Measurements from ENCODE around the gene HMGB2.

The HMGB2 gene

DNA sequence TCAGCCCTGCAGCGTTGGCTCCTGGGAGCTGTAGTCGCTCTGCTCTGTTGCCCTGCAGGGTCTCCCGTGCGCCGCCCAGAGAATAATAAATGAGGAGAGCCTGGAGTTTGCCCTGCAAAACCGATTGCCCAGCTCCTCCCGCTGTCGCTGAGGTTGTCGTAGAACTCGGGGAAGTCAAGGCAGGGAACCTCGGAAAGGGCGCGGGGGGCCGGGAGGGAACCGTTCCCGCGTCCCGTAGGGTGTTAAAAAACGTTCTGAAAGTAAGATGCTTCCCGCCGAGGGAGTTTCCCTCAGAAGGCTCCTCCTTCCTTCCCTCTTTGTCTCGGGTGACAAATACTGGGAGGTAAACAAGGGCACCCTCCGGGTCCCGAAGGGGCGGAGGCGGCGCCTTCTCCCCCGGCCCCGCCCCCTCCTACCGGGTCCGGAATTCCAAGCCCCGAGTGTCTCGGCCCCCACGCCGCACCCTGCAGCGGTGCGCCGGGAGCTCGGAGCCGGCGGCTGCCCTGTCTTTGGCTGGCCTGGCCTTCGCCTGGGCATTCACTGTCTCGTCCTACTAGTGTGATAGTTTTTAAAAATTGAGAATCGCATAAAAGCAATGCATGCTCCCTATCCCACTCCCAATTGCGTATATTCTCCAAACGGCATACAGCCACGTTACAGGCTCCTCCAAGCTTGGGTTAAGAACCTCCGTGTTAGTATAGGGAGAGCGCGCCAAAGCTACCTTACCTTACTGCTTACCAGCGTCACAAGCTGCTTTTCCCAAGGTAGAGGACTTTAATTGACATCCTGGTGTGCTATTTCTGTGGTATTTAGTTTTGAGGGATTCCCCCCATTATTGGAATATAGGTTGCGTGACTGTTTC lies 964 bp upstream of the HMGB2 start:
- peaks cover 13% of the 10 kb centered on the region; the same call in 1 of the 2 replicates for H4K20me1 ChIP-seq (ENCODE audit: insufficient read depth)
- no peaks in the 10 kb centered on the region for H3K27me3 ChIP-seq (ENCODE audit: insufficient read depth, low read depth)
- peaks cover 51% of the 10 kb centered on the region for H3K4me1 ChIP-seq (ENCODE audit: low read depth, poor library complexity, severe bottlenecking)
- no peak for TF ChIP-seq CTCF (conservative IDR thresholded peaks at IDR 0.05; ENCODE audit: low read depth, low read length)
- H3K4me3 ChIP-seq (IDR thresholded peaks at IDR 0.05; ENCODE audit: insufficient read depth, low read depth, low read length), result no peak overlapping the region
- peak overlapping the region; percentile 53 for H2AFZ ChIP-seq (ENCODE audit: low read depth)
- H3K9ac ChIP-seq, result peak overlapping the region; percentile 100
- peaks cover 18% of the 10 kb centered on the region for H3K36me3 ChIP-seq (ENCODE audit: insufficient read depth)
- peak overlapping the region; percentile 74 for H3K4me2 ChIP-seq
- peaks cover 52% of the 10 kb centered on the region for H3K79me2 ChIP-seq (ENCODE audit: insufficient read depth, low read depth)
- H3K27ac ChIP-seq, result peak overlapping the region; percentile 97

DNA sequence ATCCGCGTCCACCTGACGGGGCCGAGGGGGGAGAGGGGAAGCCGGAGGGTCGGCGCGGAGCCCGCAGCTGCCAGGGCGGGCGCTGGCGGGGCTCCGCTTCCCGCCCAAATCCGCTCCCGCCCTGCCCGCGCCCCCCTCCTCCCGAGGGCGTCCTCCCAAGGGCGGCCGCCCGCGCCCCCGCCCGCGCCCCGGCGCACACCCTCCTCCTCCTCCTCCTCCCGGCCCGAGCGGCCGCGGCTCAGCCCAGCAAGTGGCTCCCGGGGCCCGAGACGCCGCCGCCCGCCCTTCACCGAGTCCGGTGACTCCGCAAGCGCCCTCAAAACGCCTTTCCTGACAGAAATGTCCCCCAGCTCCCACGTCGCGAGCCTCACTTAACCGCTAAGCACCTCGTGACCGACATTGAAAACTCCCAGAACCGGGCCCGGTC lies 487 bp downstream of the HMGB2 start:
- peaks cover 13% of the 10 kb centered on the region; the same call in 1 of the 2 replicates for H4K20me1 ChIP-seq (ENCODE audit: insufficient read depth)
- H3K9ac ChIP-seq, result peak overlapping the region; percentile 100
- H3K27ac ChIP-seq, result peak overlapping the region; percentile 97
- H3K4me2 ChIP-seq, result peak overlapping the region; percentile 80
- peaks cover 59% of the 10 kb centered on the region for H3K79me2 ChIP-seq (ENCODE audit: insufficient read depth, low read depth)
- peaks cover 51% of the 10 kb centered on the region for H3K4me1 ChIP-seq (ENCODE audit: low read depth, poor library complexity, severe bottlenecking)
- no peak for TF ChIP-seq CTCF (conservative IDR thresholded peaks at IDR 0.05; ENCODE audit: low read depth, low read length)
- H2AFZ ChIP-seq (ENCODE audit: low read depth), result 0 out of 2 replicates have a peak overlapping the region, but pooled peaks have one; percentile 25
- H3K27me3 ChIP-seq (ENCODE audit: insufficient read depth, low read depth), result no peaks in the 10 kb centered on the region
- peaks cover 18% of the 10 kb centered on the region for H3K36me3 ChIP-seq (ENCODE audit: insufficient read depth)
- H3K4me3 ChIP-seq (IDR thresholded peaks at IDR 0.05; ENCODE audit: insufficient read depth, low read depth, low read length), result no peak overlapping the region

DNA sequence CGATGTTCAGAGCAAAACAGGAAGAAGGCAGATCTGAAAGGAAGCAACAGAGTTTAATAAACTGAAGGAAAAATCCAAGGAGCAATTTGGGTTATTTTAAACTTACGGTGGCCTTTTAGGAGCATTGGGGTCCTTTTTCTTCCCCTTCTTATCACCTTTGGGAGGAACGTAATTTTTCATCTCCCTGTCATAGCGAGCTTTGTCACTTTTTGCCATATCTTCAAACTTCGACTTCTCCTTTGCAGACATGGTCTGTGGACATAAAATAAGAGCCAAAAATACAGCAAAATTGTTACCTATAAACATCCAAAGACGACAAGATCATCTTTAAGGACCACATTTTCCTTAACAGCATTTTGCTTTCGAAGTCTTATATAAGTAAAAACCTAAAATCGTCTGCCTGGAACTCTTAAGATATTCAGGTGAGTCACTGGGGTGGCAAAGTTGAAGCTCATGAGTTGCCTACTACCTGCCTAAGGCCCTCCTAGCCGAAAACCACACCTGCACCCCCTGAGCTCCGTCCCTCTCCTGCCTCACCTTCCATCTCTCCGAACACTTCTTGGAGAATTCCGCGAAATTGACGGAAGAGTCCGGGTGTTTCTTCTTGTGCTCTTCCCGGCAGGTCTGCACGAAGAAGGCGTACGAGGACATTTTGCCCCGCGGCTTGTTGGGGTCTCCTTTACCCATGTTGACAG lies 1.0 kb downstream of the HMGB2 start:
- Histone ChIP-seq H4K20me1 (ENCODE audit: insufficient read depth) (peaks cover 13% of the 10 kb centered on the region; the same call in 1 of the 2 replicates), H3K9ac (peak overlapping the region; percentile 100), H3K4me1 (ENCODE audit: low read depth, poor library complexity, severe bottlenecking) (peaks cover 45% of the 10 kb centered on the region), H3K4me2 (peak overlapping the region; percentile 80), H2AFZ (ENCODE audit: low read depth) (no peak overlapping the region), H3K4me3 (IDR thresholded peaks at IDR 0.05; ENCODE audit: insufficient read depth, low read depth, low read length) (no peak overlapping the region), H3K27ac (peak overlapping the region; percentile 97), H3K79me2 (ENCODE audit: insufficient read depth, low read depth) (peaks cover 59% of the 10 kb centered on the region), H3K27me3 (ENCODE audit: insufficient read depth, low read depth) (no peaks in the 10 kb centered on the region), H3K36me3 (ENCODE audit: insufficient read depth) (peaks cover 18% of the 10 kb centered on the region)
- no peak for TF ChIP-seq CTCF (conservative IDR thresholded peaks at IDR 0.05; ENCODE audit: low read depth, low read length)

DNA sequence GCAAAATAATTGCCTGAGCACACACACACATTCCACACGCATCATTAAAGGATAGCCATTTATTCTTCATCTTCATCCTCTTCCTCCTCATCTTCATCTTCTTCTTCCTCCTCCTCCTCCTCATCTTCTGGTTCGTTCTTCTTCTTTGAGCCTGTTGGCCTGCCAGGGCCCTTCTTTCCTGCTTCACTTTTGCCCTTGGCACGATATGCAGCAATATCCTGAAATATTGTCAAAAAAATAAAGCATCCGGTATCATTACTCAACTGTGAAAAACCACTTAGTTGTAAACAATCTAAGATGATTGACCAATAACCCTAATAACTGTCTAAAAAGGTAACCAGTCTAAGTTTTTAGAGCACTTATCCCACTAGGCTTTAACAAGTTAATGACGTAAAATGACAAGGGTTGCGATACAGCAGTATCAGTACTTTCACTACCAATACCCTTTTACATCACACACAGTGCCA lies 2.1 kb downstream of the HMGB2 start:
- peak overlapping the region; percentile 100; the same call in 1 of the 2 replicates for H3K9ac ChIP-seq
- H2AFZ ChIP-seq (ENCODE audit: low read depth), result no peak overlapping the region
- no peak overlapping the region for H3K4me3 ChIP-seq (IDR thresholded peaks at IDR 0.05; ENCODE audit: insufficient read depth, low read depth, low read length)
- H3K4me1 ChIP-seq (ENCODE audit: low read depth, poor library complexity, severe bottlenecking), result peaks cover 36% of the 10 kb centered on the region
- H3K79me2 ChIP-seq (ENCODE audit: insufficient read depth, low read depth), result peaks cover 58% of the 10 kb centered on the region
- peaks cover 18% of the 10 kb centered on the region for H3K36me3 ChIP-seq (ENCODE audit: insufficient read depth)
- peaks cover 13% of the 10 kb centered on the region; the same call in 1 of the 2 replicates for H4K20me1 ChIP-seq (ENCODE audit: insufficient read depth)
- no peak for TF ChIP-seq CTCF (conservative IDR thresholded peaks at IDR 0.05; ENCODE audit: low read depth, low read length)
- peak overlapping the region; percentile 80 for H3K4me2 ChIP-seq
- H3K27me3 ChIP-seq (ENCODE audit: insufficient read depth, low read depth), result no peaks in the 10 kb centered on the region
- H3K27ac ChIP-seq, result peak overlapping the region; percentile 3; the same call in 1 of the 2 replicates

All from KMS-11 (cell line).